HUES6 (cell line): ENCODE data around the gene NEURL2.
"Not testable (repeated sequence)": the region's sequence is repeated elsewhere in the genome, so short reads cannot be mapped to it uniquely, and the experiment has no call there.

Experiments used
- H3K27ac ChIP-seq: 2 replicates; pipeline ENCODE4 v1.7.0; 2013; ENCODE audit warnings: low read depth, mild to moderate bottlenecking, low read length, inconsistent platforms
- H3K27me3 ChIP-seq: 2 replicates; pipeline ENCODE4 v1.6.1; 2013; ENCODE audit warnings: low read length; ENCODE audit not compliant: control insufficient read depth, insufficient read depth
- H3K36me3 ChIP-seq: 2 replicates; pipeline ENCODE4 v1.6.1; 2013; ENCODE audit warnings: low read length; ENCODE audit not compliant: control insufficient read depth, insufficient read depth
- H3K4me1 ChIP-seq: 2 replicates; pipeline ENCODE4 v1.6.1; 2013; ENCODE audit warnings: low read length; ENCODE audit not compliant: control insufficient read depth, insufficient read depth
- H3K4me3 ChIP-seq: 2 replicates; pipeline ENCODE4 v1.5.1; 2013; ENCODE audit warnings: low read depth, low read length
- H3K9ac ChIP-seq: one replicate; pipeline ENCODE4 v1.6.1; 2013; ENCODE audit warnings: mild to moderate bottlenecking, low read length
- H3K9me3 ChIP-seq: 2 replicates; pipeline ENCODE4 v1.6.1; 2013; ENCODE audit warnings: low read depth, low read length; ENCODE audit not compliant: control insufficient read depth, insufficient read depth

NEURL2 gene

DNA sequence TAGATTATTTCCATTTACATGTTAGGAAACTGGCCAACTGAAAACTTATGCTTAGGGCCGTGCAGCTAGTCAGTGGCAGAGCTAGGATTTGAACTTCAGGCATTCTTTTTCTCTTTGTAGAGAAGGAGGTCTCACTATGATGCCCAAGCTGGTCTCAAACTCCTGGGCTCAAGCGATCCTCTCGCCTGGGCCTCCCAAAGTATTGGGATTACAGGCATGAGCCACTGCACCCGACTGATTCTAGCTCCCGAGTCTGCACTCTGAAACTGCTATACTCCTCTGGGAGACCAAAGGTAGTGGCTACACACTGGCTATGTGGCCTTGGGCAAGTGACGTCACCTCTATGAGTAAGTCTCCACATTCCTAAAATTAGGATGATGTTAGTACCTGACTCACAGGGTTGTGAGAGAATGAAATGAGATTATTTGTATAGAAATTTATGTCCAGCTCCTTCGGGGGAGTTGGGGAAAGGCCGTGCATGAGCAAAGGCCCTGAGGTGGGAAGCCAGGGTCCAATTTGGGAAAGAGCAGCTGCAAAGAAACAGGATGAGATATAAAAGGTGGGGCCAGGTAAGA is 14.6 kb upstream of the NEURL2 start:
- Histone ChIP-seq H3K27me3 (no peaks in the 10 kb centered on the region), H3K36me3 (peaks cover 80% of the 10 kb centered on the region), H3K9ac (no peak overlapping the region), H3K9me3 (no peaks in the 10 kb centered on the region), H3K4me3 (no peak overlapping the region), H3K27ac (no peak overlapping the region), H3K4me1 (no peaks in the 10 kb centered on the region)

DNA sequence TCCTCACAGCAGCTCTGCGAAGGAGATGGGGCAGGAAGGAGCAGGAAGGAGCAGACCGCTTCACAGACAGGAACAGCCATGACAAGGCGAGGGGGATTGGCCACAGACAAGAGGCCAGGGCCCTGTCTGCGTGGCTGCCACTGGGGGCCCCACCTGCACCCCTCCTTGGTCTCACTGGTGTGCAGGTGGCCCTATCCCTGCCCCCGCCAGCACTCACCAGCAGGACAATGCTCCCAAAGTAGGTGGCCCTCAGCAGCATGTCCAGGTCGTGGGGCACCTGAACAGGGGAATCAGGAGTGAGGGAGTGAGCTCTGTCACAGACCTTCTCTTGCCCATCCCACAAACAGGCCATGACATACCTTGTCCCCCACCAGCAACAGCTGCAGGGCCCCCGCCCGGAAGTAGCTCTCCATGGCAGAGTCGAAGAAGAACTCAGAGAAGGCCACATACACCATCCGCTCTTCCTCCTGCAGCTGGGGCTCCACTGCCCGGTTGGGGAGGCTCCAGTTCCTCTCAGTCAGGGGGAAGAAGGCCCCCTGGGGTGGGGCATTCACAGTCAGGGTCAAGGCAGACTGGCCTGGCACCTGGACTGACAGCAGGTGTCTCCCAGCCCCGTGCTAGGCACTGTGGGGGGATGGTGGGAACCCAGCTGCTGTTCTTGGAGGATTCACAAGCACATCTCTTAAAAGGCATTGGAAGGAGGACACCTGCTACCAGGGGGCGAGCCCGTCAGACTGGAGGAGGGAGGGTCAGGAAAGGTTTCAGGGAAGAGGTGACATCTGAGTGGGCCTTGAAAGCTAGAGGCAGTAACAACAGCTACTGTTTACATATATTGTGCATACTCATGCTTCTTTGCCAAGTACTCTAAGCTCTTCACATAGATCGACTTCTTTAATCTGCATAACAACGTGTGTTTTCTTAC is 13.8 kb upstream of the NEURL2 start:
- H3K36me3 ChIP-seq, result peaks cover 84% of the 10 kb centered on the region
- H3K9ac ChIP-seq, result no peak overlapping the region
- H3K27ac ChIP-seq, result no peak overlapping the region
- no peak overlapping the region for H3K4me3 ChIP-seq
- no peaks in the 10 kb centered on the region for H3K9me3 ChIP-seq
- no peaks in the 10 kb centered on the region for H3K4me1 ChIP-seq
- H3K27me3 ChIP-seq, result no peaks in the 10 kb centered on the region

DNA sequence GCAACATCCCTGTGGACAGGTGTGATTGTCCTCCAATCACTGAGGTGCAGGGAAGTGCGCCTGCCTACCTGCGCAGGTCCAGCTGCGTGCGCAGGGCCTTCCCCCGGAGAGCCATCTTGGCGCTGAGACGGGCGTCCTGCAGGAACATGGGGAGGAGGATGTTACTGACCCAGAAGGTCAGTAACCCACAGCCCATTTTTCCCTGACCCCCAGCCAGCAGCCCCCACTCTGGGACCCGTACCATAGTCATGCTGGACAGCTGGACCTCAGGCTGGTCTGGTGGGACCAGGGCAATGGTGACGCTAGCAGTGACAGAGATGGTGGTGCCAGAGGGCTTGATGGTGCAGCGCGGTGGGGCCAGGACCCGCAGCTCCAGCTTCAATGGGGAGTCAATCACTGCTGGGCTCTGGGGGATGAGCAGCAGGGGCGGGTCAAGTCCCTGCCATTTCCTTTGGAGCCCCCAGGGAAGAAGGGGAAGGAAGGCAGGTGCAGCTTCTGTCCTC is 11.2 kb upstream of the NEURL2 start:
- peaks cover 89% of the 10 kb centered on the region for H3K36me3 ChIP-seq
- no peak overlapping the region for H3K4me3 ChIP-seq
- no peak overlapping the region for H3K9ac ChIP-seq

DNA sequence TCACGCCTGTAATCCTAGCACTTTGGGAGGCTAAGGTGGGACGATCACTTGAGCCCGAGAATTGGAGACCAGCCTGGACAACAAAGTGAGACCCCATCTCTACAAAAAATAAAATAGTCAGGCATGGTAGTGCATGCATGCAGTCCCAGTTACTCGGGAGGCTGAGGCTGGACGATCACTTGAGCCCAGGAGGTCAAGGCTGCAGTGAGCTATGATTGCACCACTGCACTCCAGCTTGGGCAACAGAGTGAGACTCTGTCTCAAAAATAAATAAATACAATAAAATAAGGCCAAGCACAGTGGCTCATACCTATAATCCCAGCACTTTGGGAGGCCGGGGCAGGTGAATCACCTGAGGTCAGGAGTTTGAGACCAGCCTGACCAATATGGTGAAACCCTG is 10.3 kb upstream of the NEURL2 start:
- not testable (repeated sequence) for H3K27ac ChIP-seq
- H3K36me3 ChIP-seq, result peaks cover 92% of the 10 kb centered on the region

More for the DNA sequence above, 11.2 kb upstream of the NEURL2 start:
- Histone ChIP-seq H3K27me3 (no peaks in the 10 kb centered on the region), H3K9me3 (no peaks in the 10 kb centered on the region), H3K4me1 (no peaks in the 10 kb centered on the region), H3K27ac (no peak overlapping the region)

DNA sequence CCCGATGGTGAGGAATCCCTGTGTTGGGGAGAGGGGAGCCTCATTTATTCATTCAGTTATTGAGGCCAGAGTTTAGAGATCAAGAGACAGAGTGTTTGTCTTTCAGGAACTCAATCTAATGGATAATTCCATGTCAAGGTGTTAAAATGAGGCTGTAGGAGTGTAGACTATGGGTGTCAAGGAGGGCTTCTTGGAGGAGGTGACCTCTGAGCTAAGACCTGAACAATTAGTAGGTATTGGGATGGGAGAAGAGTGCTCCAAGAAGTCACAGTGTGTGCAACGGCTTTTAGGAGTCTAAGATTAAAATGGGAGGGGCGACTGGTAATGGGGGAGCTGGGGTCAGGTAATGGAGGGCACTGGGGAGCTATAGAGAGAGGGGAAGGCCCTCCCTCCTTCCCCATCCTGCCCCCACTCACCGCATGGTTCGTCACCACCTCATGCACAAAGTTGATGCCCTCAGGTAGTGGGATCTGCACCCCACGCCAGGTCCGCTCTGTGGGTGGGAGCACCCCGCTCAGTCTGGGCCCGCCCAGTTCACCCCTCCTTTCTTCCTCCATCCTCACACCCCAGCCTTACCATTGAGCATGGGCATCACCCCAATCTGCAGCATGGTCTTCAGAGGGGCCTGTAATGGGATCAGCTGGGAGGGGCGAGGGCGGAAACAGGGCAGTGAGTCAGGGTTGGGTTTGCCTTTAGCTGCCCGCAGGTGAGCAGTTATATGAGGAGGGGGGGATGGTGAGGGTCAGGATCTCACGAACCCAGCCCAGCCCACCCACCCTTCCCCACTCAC is 8.2 kb upstream of the NEURL2 start:
- Histone ChIP-seq H3K27ac (no peak overlapping the region), H3K9me3 (no peaks in the 10 kb centered on the region), H3K4me3 (no peak overlapping the region), H3K36me3 (peaks cover 80% of the 10 kb centered on the region), H3K4me1 (no peaks in the 10 kb centered on the region), H3K27me3 (no peaks in the 10 kb centered on the region), H3K9ac (no peak overlapping the region)

More for the DNA sequence above, 10.3 kb upstream of the NEURL2 start:
- not testable (repeated sequence) for H3K4me1 ChIP-seq, H3K9me3 ChIP-seq, H3K9ac ChIP-seq, H3K27me3 ChIP-seq, H3K4me3 ChIP-seq

DNA sequence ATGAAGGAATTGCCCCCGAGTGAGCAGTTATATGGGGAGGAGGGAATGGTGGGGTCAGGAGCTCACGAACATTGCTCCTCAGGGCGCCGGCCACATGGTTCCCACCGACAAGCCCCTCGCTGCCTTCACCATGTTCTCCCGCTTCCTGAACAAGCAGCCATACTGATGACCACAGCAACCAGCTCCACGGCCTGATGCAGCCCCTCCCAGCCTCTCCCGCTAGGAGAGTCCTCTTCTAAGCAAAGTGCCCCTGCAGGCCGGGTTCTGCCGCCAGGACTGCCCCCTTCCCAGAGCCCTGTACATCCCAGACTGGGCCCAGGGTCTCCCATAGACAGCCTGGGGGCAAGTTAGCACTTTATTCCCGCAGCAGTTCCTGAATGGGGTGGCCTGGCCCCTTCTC is 7.3 kb upstream of the NEURL2 start:
- Histone ChIP-seq H3K9me3 (no peaks in the 10 kb centered on the region), H3K4me3 (no peak overlapping the region), H3K4me1 (no peaks in the 10 kb centered on the region), H3K27me3 (no peaks in the 10 kb centered on the region), H3K27ac (no peak overlapping the region), H3K9ac (no peak overlapping the region), H3K36me3 (peaks cover 77% of the 10 kb centered on the region)

DNA sequence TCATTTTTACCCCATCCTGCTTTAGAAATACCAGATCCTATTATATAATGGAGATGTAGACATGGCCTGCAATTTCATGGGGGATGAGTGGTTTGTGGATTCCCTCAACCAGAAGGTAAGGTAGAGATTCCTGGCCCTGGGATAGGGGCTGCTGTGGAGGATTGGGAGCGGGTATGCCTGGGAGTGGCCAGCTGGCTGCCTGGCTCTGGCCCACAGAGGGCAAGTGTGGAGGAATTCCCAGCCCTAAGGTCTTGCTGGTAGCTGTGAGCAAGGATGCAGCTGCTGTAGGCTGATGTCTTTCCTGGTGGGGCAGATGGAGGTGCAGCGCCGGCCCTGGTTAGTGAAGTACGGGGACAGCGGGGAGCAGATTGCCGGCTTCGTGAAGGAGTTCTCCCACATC is 6.7 kb upstream of the NEURL2 start:
- H3K9me3 ChIP-seq, result no peaks in the 10 kb centered on the region
- no peak overlapping the region for H3K9ac ChIP-seq
- H3K4me1 ChIP-seq, result no peaks in the 10 kb centered on the region
- peaks cover 77% of the 10 kb centered on the region for H3K36me3 ChIP-seq
- no peaks in the 10 kb centered on the region for H3K27me3 ChIP-seq
- H3K27ac ChIP-seq, result no peak overlapping the region
- no peak overlapping the region for H3K4me3 ChIP-seq

DNA sequence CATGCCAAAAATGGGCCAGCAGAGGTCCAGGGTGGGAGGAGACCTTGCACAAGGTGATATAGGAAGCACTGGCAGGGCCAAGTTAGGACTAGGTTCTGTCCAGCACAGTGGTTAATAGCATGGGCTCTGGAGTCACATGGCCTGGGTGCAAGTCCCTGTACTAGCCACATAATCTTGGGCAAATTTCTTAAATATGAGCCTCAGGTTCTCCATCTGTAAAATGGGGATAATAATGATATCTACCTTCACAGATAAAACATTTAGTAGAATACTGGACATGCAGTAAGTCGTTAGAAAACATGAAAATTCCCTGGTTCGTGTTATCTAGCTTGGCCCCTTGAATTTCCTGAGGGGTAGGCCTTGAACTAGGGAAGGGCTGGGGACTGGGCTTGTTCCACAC is 6.3 kb upstream of the NEURL2 start:
- Histone ChIP-seq H3K36me3 (peaks cover 75% of the 10 kb centered on the region), H3K4me1 (no peaks in the 10 kb centered on the region), H3K27ac (no peak overlapping the region), H3K9ac (no peak overlapping the region), H3K9me3 (no peaks in the 10 kb centered on the region), H3K4me3 (no peak overlapping the region), H3K27me3 (no peaks in the 10 kb centered on the region)

DNA sequence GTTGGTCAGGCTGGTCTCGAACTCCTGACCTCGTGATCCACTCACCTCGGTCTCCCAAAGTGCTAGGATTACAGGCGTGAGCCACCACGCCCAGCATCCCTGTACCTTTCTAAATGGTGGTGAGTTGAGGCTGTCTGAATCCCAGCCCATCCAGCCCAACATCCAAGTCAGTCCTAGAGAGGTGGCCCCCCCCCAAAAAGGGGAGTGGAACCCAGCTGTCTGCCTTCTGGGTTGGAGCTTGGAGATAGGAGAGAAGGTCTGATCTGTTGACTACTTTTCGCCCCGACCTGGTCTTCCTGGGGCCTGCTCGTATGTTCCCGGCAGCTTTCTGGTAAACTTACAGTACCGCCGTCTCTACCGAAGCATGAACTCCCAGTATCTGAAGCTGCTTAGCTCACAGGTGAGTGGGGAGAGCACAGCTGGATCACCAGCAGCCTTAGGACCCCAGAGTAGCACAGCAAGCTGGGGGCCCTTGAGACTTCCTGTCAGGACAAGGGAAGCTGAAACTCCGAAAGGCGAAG is 5.7 kb upstream of the NEURL2 start:
- H3K9me3 ChIP-seq, result no peaks in the 10 kb centered on the region
- no peak overlapping the region for H3K27ac ChIP-seq
- H3K4me1 ChIP-seq, result no peaks in the 10 kb centered on the region
- no peak overlapping the region for H3K4me3 ChIP-seq
- peaks cover 69% of the 10 kb centered on the region for H3K36me3 ChIP-seq
- no peaks in the 10 kb centered on the region for H3K27me3 ChIP-seq
- no peak overlapping the region for H3K9ac ChIP-seq

DNA sequence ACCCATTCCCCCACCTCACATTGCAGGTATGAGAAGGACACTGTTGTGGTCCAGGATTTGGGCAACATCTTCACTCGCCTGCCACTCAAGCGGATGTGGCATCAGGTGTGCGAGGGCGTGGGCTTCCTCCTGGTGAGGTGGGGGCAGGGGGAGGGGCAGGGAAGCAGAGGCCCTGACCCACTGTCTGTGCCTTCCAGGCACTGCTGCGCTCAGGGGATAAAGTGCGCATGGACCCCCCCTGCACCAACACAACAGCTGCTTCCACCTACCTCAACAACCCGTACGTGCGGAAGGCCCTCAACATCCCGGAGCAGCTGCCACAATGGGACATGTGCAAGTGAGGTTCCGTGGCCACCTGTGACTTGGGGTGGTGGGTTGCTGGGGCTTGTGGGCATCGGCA is 3.8 kb upstream of the NEURL2 start:
- no peak overlapping the region for H3K4me3 ChIP-seq
- peaks cover 54% of the 10 kb centered on the region for H3K36me3 ChIP-seq
- H3K27me3 ChIP-seq, result no peaks in the 10 kb centered on the region
- H3K27ac ChIP-seq, result no peak overlapping the region
- H3K9me3 ChIP-seq, result no peaks in the 10 kb centered on the region
- H3K9ac ChIP-seq, result no peak overlapping the region
- H3K4me1 ChIP-seq, result no peaks in the 10 kb centered on the region
